ENCODE measurements around the gene CAGE1. TPM values are rescaled to one million over a fixed set of nuclear protein-coding genes. Genes with fewer than 3 reads are reported as not detected.

CAGE1 gene
- total RNA-seq, 1 donor from 2014 or later = not detected

GRCh38 chr6:7432391-7433120, 43.0 kb upstream of the CAGE1 start:
- no peak overlapping the region for H3K4me3 ChIP-seq
- intact Hi-C loops (cut with DNase I) = no loop called here
- TF ChIP-seq POLR2A (IDR thresholded peaks at IDR 0.05) (no peak), CTCF (IDR thresholded peaks at IDR 0.05) (no peak), POLR2AphosphoS5 (IDR thresholded peaks at IDR 0.05; ENCODE audit: insufficient read depth in 1 of 2, low read depth in 1 of 2) (no peak)
- H3K27me3 ChIP-seq = no peaks in the 10 kb centered on the region
- H3K9me3 ChIP-seq = no peaks in the 10 kb centered on the region
- peaks cover 10% of the 10 kb centered on the region for H3K4me1 ChIP-seq
- no peak for DNase-seq (ENCODE audit: extremely low spot score in 2 of 2)
- H3K27ac ChIP-seq = no peak overlapping the region
- H3K36me3 ChIP-seq = no peaks in the 10 kb centered on the region

GRCh38 chr6:7431674-7432390, 42.3 kb upstream of the CAGE1 start:
- intact Hi-C loops (cut with DNase I) = no loop called here
- TF ChIP-seq CTCF (IDR thresholded peaks at IDR 0.05) = no peak
- TF ChIP-seq POLR2AphosphoS5 (IDR thresholded peaks at IDR 0.05; ENCODE audit: insufficient read depth in 1 of 2, low read depth in 1 of 2) = no peak
- no peak for TF ChIP-seq POLR2A (IDR thresholded peaks at IDR 0.05)
- H3K4me3 ChIP-seq = no peak overlapping the region
- H3K27me3 ChIP-seq = no peaks in the 10 kb centered on the region
- no peak for DNase-seq (ENCODE audit: extremely low spot score in 2 of 2)
- H3K27ac ChIP-seq = no peak overlapping the region
- H3K36me3 ChIP-seq = no peaks in the 10 kb centered on the region
- H3K4me1 ChIP-seq = peaks cover 10% of the 10 kb centered on the region
- no peaks in the 10 kb centered on the region for H3K9me3 ChIP-seq

GRCh38 chr6:7431313-7431673, 41.8 kb upstream of the CAGE1 start:
- TF ChIP-seq POLR2A (IDR thresholded peaks at IDR 0.05) = no peak
- no peak for TF ChIP-seq POLR2AphosphoS5 (IDR thresholded peaks at IDR 0.05; ENCODE audit: insufficient read depth in 1 of 2, low read depth in 1 of 2)
- Histone ChIP-seq H3K4me3 (no peak overlapping the region), H3K36me3 (no peaks in the 10 kb centered on the region), H3K27me3 (no peaks in the 10 kb centered on the region), H3K9me3 (no peaks in the 10 kb centered on the region), H3K4me1 (peaks cover 10% of the 10 kb centered on the region), H3K27ac (no peak overlapping the region)
- DNase-seq (ENCODE audit: extremely low spot score in 2 of 2) = no peak
- intact Hi-C loops (cut with DNase I) = no loop called here

GRCh38 chr6:7426447-7427169, 37.1 kb upstream of the CAGE1 start:
- Histone ChIP-seq H3K9me3 (no peaks in the 10 kb centered on the region), H3K27ac (no peak overlapping the region), H3K36me3 (no peaks in the 10 kb centered on the region), H3K4me3 (no peak overlapping the region), H3K4me1 (no peaks in the 10 kb centered on the region), H3K27me3 (no peaks in the 10 kb centered on the region)
- DNase-seq (ENCODE audit: extremely low spot score in 2 of 2) = no peak
- TF ChIP-seq POLR2AphosphoS5 (IDR thresholded peaks at IDR 0.05; ENCODE audit: insufficient read depth in 1 of 2, low read depth in 1 of 2) (no peak), POLR2A (IDR thresholded peaks at IDR 0.05) (no peak), CTCF (IDR thresholded peaks at IDR 0.05) (no peak)
- intact Hi-C loops (cut with DNase I) = no loop called here

- no peak overlapping the region for H3K27ac ChIP-seq
- DNase-seq (ENCODE audit: extremely low spot score in 2 of 2) = no peak
- no peaks in the 10 kb centered on the region for H3K4me1 ChIP-seq
- H3K4me3 ChIP-seq = no peak overlapping the region
- no peaks in the 10 kb centered on the region for H3K36me3 ChIP-seq
- intact Hi-C loops (cut with DNase I) = no loop called here
- H3K27me3 ChIP-seq = no peaks in the 10 kb centered on the region
- no peaks in the 10 kb centered on the region for H3K9me3 ChIP-seq
- TF ChIP-seq CTCF (IDR thresholded peaks at IDR 0.05) (no peak), POLR2AphosphoS5 (IDR thresholded peaks at IDR 0.05; ENCODE audit: insufficient read depth in 1 of 2, low read depth in 1 of 2) (no peak), POLR2A (IDR thresholded peaks at IDR 0.05) (no peak)
Observed at GRCh38 chr6:7425808-7426190, 36.3 kb upstream of the CAGE1 start.
